GM12878 (cell line): Measurements from ENCODE around the gene ING3. TPM values are rescaled to one million over a fixed set of nuclear protein-coding genes. Genes with fewer than 3 reads are reported as not detected.

Experiments
- ATAC-seq: fragments of 200-7000 bp; cut with Tn5 transposase; 3 replicates; pipeline ENCODE4 v1.9.1; 2020; ENCODE audit warnings: mild to moderate bottlenecking, moderate library complexity
- BruUV-seq: library from RNA; stranded (reverse); fragments of 400-500 nt; replicated peaks from 2 replicates; lab custom pipeline; 2021; lab: Mats Ljungman, UMichigan
- CTCF ChIA-PET: fragments of 300-600 bp; sonication (Branson Sonifier 250); formaldehyde crosslinking; extraction: SDS; loops from one replicate; lab custom pipeline; 2021; ENCODE audit warnings: inconsistent platforms; lab: Yijun Ruan, JAX
- POLR2A ChIA-PET: fragments of 350-600 bp; formaldehyde crosslinking; extraction: SDS; loops from one replicate; lab custom pipeline; 2021; ENCODE audit warnings: inconsistent platforms; lab: Charles Lee
- RAD21 ChIA-PET: fragments of 300-600 bp; sonication (Branson Sonifier 250); formaldehyde crosslinking; loops from one replicate; lab custom pipeline; 2023; ENCODE audit warnings: antibody characterized with exemption; ENCODE audit not compliant: unreplicated experiment; lab: Charles Lee
- SMC1A ChIA-PET: fragments of 300-600 bp; sonication (Branson Sonifier 250); formaldehyde crosslinking; loops from one replicate; lab custom pipeline; 2023; ENCODE audit not compliant: unreplicated experiment, uncharacterized antibody; lab: Charles Lee
- DNase-seq: peaks from one replicate; pipeline ENCODE4 v3.0.0-alpha.2; 2011; ENCODE audit warnings: low read depth, low spot score
- FAIRE-seq: peaks from 3 replicates; lab custom pipeline; 2011; peaks lifted over from hg19 to GRCh38; lab: Jason Lieb, UNC
- H2AFZ ChIP-seq: 2 replicates; pipeline ENCODE4 v1.6.0; 2011; ENCODE audit warnings: low read depth, low read length, control low read depth; ENCODE audit not compliant: control insufficient read depth
- H3K27ac ChIP-seq: 2 replicates; pipeline ENCODE4 v1.5.1; 2011; ENCODE audit warnings: control low read depth; ENCODE audit not compliant: control insufficient read depth, insufficient read depth
- H3K27me3 ChIP-seq, 2 experiments: replicated peaks in 1 of 2; 2 replicates each; pipeline versions ENCODE4 v1.6.0 to v1.6.1; 2011; ENCODE audit warnings: low read length in 1 of 2; ENCODE audit not compliant: control insufficient read depth in 2 of 2, insufficient read depth in 2 of 2
- H3K36me3 ChIP-seq, 2 experiments: 2 replicates each; pipeline ENCODE4 v1.5.1; 2011; ENCODE audit warnings: low read length in 1 of 2; ENCODE audit not compliant: control insufficient read depth in 2 of 2, insufficient read depth in 2 of 2
- H3K4me1 ChIP-seq: 2 replicates; pipeline ENCODE4 v1.6.1; 2011; ENCODE audit warnings: mild to moderate bottlenecking, low read length, moderate library complexity, mixed read lengths; ENCODE audit not compliant: control insufficient read depth, insufficient read depth
- H3K4me2 ChIP-seq: 2 replicates; pipeline ENCODE4 v1.6.0; 2011; ENCODE audit warnings: control low read depth; ENCODE audit not compliant: control insufficient read depth, insufficient read depth
- H3K4me3 ChIP-seq: fragments of 200-600 bp; sonication (generic); 2 replicates; pipeline ENCODE4 v1.5.1; 2016
- H3K79me2 ChIP-seq: 2 replicates; pipeline ENCODE4 v1.6.0; 2011; ENCODE audit warnings: low read length; ENCODE audit not compliant: control insufficient read depth, insufficient read depth
- H3K9ac ChIP-seq: 2 replicates; pipeline ENCODE4 v1.8.0; 2011; ENCODE audit warnings: low read length, control low read depth, mixed read lengths; ENCODE audit not compliant: control insufficient read depth, insufficient read depth
- H3K9me3 ChIP-seq: replicated peaks from 3 replicates; pipeline ENCODE4 v1.5.1; 2011; ENCODE audit warnings: mild to moderate bottlenecking, low read length; ENCODE audit not compliant: control insufficient read depth, insufficient read depth
- H4K20me1 ChIP-seq: 2 replicates; pipeline ENCODE4 v1.6.0; 2011; ENCODE audit not compliant: control insufficient read depth, insufficient read depth
- FOXK2 ChIP-seq: fragments of 450-650 bp; IDR thresholded peaks from 2 replicates; pipeline ENCODE4 v1.6.1; 2017; ENCODE audit warnings: mild to moderate bottlenecking, moderate library complexity
- NFXL1 ChIP-seq: fragments of 450-650 bp; IDR thresholded peaks from 2 replicates; pipeline ENCODE4 v1.6.1; 2017; ENCODE audit warnings: antibody characterized with exemption, mild to moderate bottlenecking, borderline replicate concordance
- PAX5 ChIP-seq: IDR thresholded peaks from 2 replicates; pipeline ENCODE4 v1.6.1; 2011; ENCODE audit warnings: low read depth, low read length, borderline replicate concordance
- RFX5 ChIP-seq: IDR thresholded peaks from 2 replicates; pipeline ENCODE4 v1.6.1; 2011; ENCODE audit warnings: low read depth, low read length, improper control_type of control experiment
- SIX5 ChIP-seq: IDR thresholded peaks from 2 replicates; pipeline ENCODE4 v1.6.1; 2011; ENCODE audit warnings: mild to moderate bottlenecking, low read depth, low read length, moderate library complexity; ENCODE audit not compliant: severe bottlenecking
- SPI1 ChIP-seq: IDR thresholded peaks from 2 replicates; pipeline ENCODE4 v1.6.1; 2011; ENCODE audit warnings: low read depth, mild to moderate bottlenecking, low read length, moderate library complexity, borderline replicate concordance; ENCODE audit not compliant: insufficient read depth
- TCF7 ChIP-seq: IDR thresholded peaks from 2 replicates; pipeline ENCODE4 v1.6.1; 2014; ENCODE audit warnings: antibody characterized with exemption, borderline replicate concordance
- ZNF384 ChIP-seq: IDR thresholded peaks from 2 replicates; pipeline ENCODE4 v1.6.1; 2012; ENCODE audit warnings: low read depth, mild to moderate bottlenecking, low read length, improper control_type of control experiment, borderline replicate concordance
- WGBS: methylation state at CpG from one replicate; pipeline ENCODE4 v1.1.6; 2016; ENCODE audit warnings: low lambda C conversion rate; ENCODE audit not compliant: insufficient replicate concordance, insufficient coverage; ENCODE audit errors: missing lambda C conversion rate; 5-methylcytosine and 5-hydroxymethylcytosine counted together
- in situ Hi-C: fragments of 300-500 bp; cut with MboI; formaldehyde crosslinking; loops from 9 replicates; pipeline ENCODE4 v1.14.3; 2018; ENCODE audit warnings: mixed read lengths
- intact Hi-C: fragments of 100-400 bp; cut with micrococcal nuclease; formaldehyde crosslinking; loops from one replicate; pipeline ENCODE4 v1.14.2; 2022; ENCODE audit not compliant: unreplicated experiment
- polyA plus RNA-seq, 11 experiments: library from polyadenylated mRNA; depleted of rRNA in 4 of 11; unstranded in 6 of 11; stranded (reverse) in 5 of 11; fragments of >200 nt; fragmentation: Nextera tagmentation in 4 of 11; fragmentation: Illumina TruSeq in 1 of 11; extraction: Ambion mirVana in 4 of 11; extraction: Trizol in 1 of 11; gene quantifications; 1 replicate in 1 of 11; 2 replicates in 10 of 11; pipeline versions ENCODE4 v1.2.1 to v1.2.3, GENCODE V29; 2011 to 2016; ENCODE audit warnings: inconsistent platforms in 2 of 11, missing spikeins in 2 of 11, low read depth in 1 of 11
- total RNA-seq, 4 experiments: library from RNA; depleted of rRNA in 3 of 4; stranded (reverse); fragments of >200 nt in 3 of 4; fragmentation: Illumina TruSeq in 1 of 4; extraction: Trizol in 1 of 4; gene quantifications; 2 replicates each; pipeline versions ENCODE4 v1.2.1 to v1.2.3, GENCODE V29; 2013 to 2021

The ING3 gene
- total and polyA plus RNA-seq, 10 of the 15 experiments (the other 5 are each of a cell fraction or from before 2014, with no cell fraction given) = 12.1 to 60.8 (median 28.8) TPM

- ChIA-PET CTCF (interaction anchor here (0.7 to 5.1 kb wide), 3 partner anchors 10 to 77 kb away, joined by 3 to 30 read pairs (median 5); partner anchors contain the start of gene CPED1), RAD21 (no interaction called here), SMC1A (interaction anchor here (0.6 to 1.8 kb wide), 3 partner anchors 11 to 1654 kb away, joined by 3 to 4 read pairs (median 4); no protein-coding TSS in a partner anchor), POLR2A (no interaction called here)
- ATAC-seq (no peak), FAIRE-seq (no peak), DNase-seq (no peak)
- in situ Hi-C loops (loop anchor here (5.0 kb wide), 1 partner anchor 74 kb away; no protein-coding TSS in a partner anchor), intact Hi-C loops (no loop called here)
- no peak for TF ChIP-seq NFXL1
- no peak for TF ChIP-seq SIX5
- no peak for TF ChIP-seq FOXK2
- TF ChIP-seq SPI1 = no peak
- TF ChIP-seq ZNF384 = no peak
- no peak for TF ChIP-seq TCF7
- no peak for TF ChIP-seq RFX5
- no peak for TF ChIP-seq PAX5
- H2AFZ ChIP-seq = no peak overlapping the region
- 42% methylated on average over 7 of the region's 7 CpGs for WGBS
- BruUV-seq = no TSS peak
- H3K79me2 ChIP-seq = no peaks in the 10 kb centered on the region
- H3K27me3 ChIP-seq = peaks cover 0 to 6% of the 10 kb centered on the region in 2 experiments; a peak in 1 of 4 replicates
- no peaks in the 10 kb centered on the region for H3K9me3 ChIP-seq
- H4K20me1 ChIP-seq = no peaks in the 10 kb centered on the region
- H3K36me3 ChIP-seq = no peaks in the 10 kb centered on the region
- no peak overlapping the region for H3K4me2 ChIP-seq
- no peak overlapping the region for H3K9ac ChIP-seq
- no peaks in the 10 kb centered on the region for H3K4me1 ChIP-seq
- no peak overlapping the region for H3K27ac ChIP-seq
- no peak overlapping the region for H3K4me3 ChIP-seq
Measured at GRCh38 chr7:120997882-120998474, 47.4 kb downstream of the ING3 start.
